H1 (cell line): ENCODE results near the gene SNX20. TPM values are rescaled to one million over a fixed set of nuclear protein-coding genes. Genes with fewer than 3 reads are reported as not detected.

Source experiments
- CTCF ChIA-PET: fragments of 300-600 bp; sonication (Branson Sonifier 250); formaldehyde crosslinking; loops from one replicate; lab custom pipeline; 2021; ENCODE audit not compliant: partially characterized antibody; lab: Charles Lee
- POLR2A ChIA-PET: fragments of 300-600 bp; sonication (Branson Sonifier 250); formaldehyde crosslinking; loops from one replicate; lab custom pipeline; 2021; ENCODE audit warnings: inconsistent platforms; ENCODE audit not compliant: partially characterized antibody; lab: Charles Lee
- DNase-seq, 2 experiments: peaks; one replicate each; pipeline versions ENCODE4 v3.0.0 to v3.0.0-alpha.2; 2010 to 2022; ENCODE audit warnings: low spot score in 2 of 2, low read depth in 1 of 2, mixed read lengths in 1 of 2
- FAIRE-seq: peaks from 2 replicates; lab custom pipeline; 2011; peaks lifted over from hg19 to GRCh38; lab: Jason Lieb, UNC
- H2AFZ ChIP-seq: 2 replicates; pipeline ENCODE4 v1.8.1; 2012; ENCODE audit warnings: low read length, inconsistent platforms
- H2AK5ac ChIP-seq: 2 replicates; pipeline ENCODE4 v1.6.1; 2013; ENCODE audit warnings: low read depth, low read length
- H2BK120ac ChIP-seq: replicated peaks from 2 replicates; pipeline ENCODE3; 2013; ENCODE audit warnings: low read depth, low read length, inconsistent platforms
- H2BK12ac ChIP-seq: 2 replicates; pipeline ENCODE4 v1.6.1; 2013; ENCODE audit warnings: low read depth, low read length
- H2BK15ac ChIP-seq: 2 replicates; pipeline ENCODE4 v1.6.1; 2013; ENCODE audit warnings: low read length
- H2BK20ac ChIP-seq: 2 replicates; pipeline ENCODE4 v1.6.1; 2013; ENCODE audit warnings: low read length
- H2BK5ac ChIP-seq: 2 replicates; pipeline ENCODE4 v1.6.1; 2013; ENCODE audit warnings: low read depth, low read length
- H3K14ac ChIP-seq: 2 replicates; pipeline ENCODE4 v1.6.1; 2013; ENCODE audit warnings: inconsistent platforms; ENCODE audit not compliant: insufficient read length
- H3K18ac ChIP-seq: 2 replicates; pipeline ENCODE4 v1.6.1; 2013; ENCODE audit warnings: low read length; ENCODE audit errors: extremely low read depth
- H3K23ac ChIP-seq: 2 replicates; pipeline ENCODE4 v1.6.1; 2013; ENCODE audit warnings: inconsistent platforms; ENCODE audit not compliant: insufficient read length
- H3K23me2 ChIP-seq: 2 replicates; pipeline ENCODE4 v1.6.1; 2013; ENCODE audit warnings: low read depth, low read length
- H3K27ac ChIP-seq: 2 replicates; pipeline ENCODE4 v1.6.1; 2011; ENCODE audit warnings: low read depth, low read length, inconsistent platforms
- H3K27me3 ChIP-seq, 4 experiments: replicated peaks in 1 of 4; 1 replicate in 1 of 4; 2 replicates in 3 of 4; pipeline versions ENCODE4 v1.6.1 to v1.8.1; 2011 to 2013; ENCODE audit warnings: low read length in 3 of 4, mild to moderate bottlenecking in 3 of 4, inconsistent platforms in 2 of 4, mixed read lengths in 2 of 4, moderate library complexity in 1 of 4; ENCODE audit not compliant: control insufficient read depth in 3 of 4, insufficient read depth in 3 of 4; ENCODE audit errors: extremely low read depth in 1 of 4
- H3K36me3 ChIP-seq, 4 experiments: 2 replicates each; pipeline versions ENCODE4 v1.6.1 to v1.8.1; 2011 to 2013; ENCODE audit warnings: mild to moderate bottlenecking in 4 of 4, low read length in 3 of 4, moderate library complexity in 2 of 4, control low read depth in 1 of 4, inconsistent platforms in 1 of 4; ENCODE audit not compliant: insufficient read depth in 4 of 4, control insufficient read depth in 2 of 4
- H3K4ac ChIP-seq: replicated peaks from 2 replicates; pipeline ENCODE3; 2013; ENCODE audit warnings: low read length, low read depth, mixed read lengths, inconsistent platforms; ENCODE audit not compliant: insufficient read length
- H3K4me1 ChIP-seq, 4 experiments: replicated peaks in 1 of 4; 1 replicate in 1 of 4; 2 replicates in 3 of 4; pipeline versions ENCODE4 v1.6.1 to v1.8.1; 2011 to 2013; ENCODE audit warnings: low read length in 3 of 4, inconsistent platforms in 2 of 4, mixed read lengths in 1 of 4; ENCODE audit not compliant: insufficient read depth in 4 of 4, control insufficient read depth in 3 of 4
- H3K4me2 ChIP-seq, 2 experiments: 2 replicates each; pipeline versions ENCODE4 v1.6.1 to v1.8.1; 2011 to 2013; ENCODE audit warnings: low read depth in 2 of 2, low read length in 2 of 2, control low read depth in 1 of 2, inconsistent platforms in 1 of 2, mild to moderate bottlenecking in 1 of 2; ENCODE audit not compliant: insufficient read depth in 1 of 2
- H3K4me3 ChIP-seq, 4 experiments: fragments of 200-600, 300-600 bp in 1 of 4; sonication (generic), shearing (Covaris generic), sonication (Bioruptor Twin) in 1 of 4; 2 replicates each; pipeline versions ENCODE4 v1.5.1 to v1.8.1; 2011 to 2016; ENCODE audit warnings: low read length in 4 of 4, low read depth in 3 of 4, control low read depth in 2 of 4, inconsistent platforms in 2 of 4, mild to moderate bottlenecking in 2 of 4, mixed read lengths in 1 of 4, moderate library complexity in 1 of 4; ENCODE audit not compliant: insufficient read depth in 2 of 4; ENCODE audit errors: extremely low read depth in 1 of 4
- H3K56ac ChIP-seq: replicated peaks from 2 replicates; pipeline ENCODE3; 2013; ENCODE audit warnings: low read depth, mild to moderate bottlenecking, mixed read lengths, low read length, inconsistent platforms; ENCODE audit not compliant: insufficient read length
- H3K79me1 ChIP-seq: 2 replicates; pipeline ENCODE4 v1.6.1; 2013; ENCODE audit warnings: low read depth, low read length, control low read depth
- H3K79me2 ChIP-seq, 2 experiments: 2 replicates each; pipeline versions ENCODE4 v1.6.1 to v1.8.1; 2012 to 2013; ENCODE audit warnings: low read length in 2 of 2, mild to moderate bottlenecking in 2 of 2, inconsistent platforms in 1 of 2; ENCODE audit not compliant: insufficient read depth in 2 of 2, control insufficient read depth in 1 of 2
- H3K9ac ChIP-seq, 4 experiments: replicated peaks in 1 of 4; 1 replicate in 1 of 4; 2 replicates in 3 of 4; pipeline versions ENCODE4 v1.6.1 to v1.8.1; 2011 to 2013; ENCODE audit warnings: low read depth in 3 of 4, low read length in 3 of 4, control low read depth in 2 of 4, mild to moderate bottlenecking in 2 of 4, moderate library complexity in 2 of 4, inconsistent platforms in 1 of 4; ENCODE audit errors: extremely low read depth in 1 of 4
- H3K9me3 ChIP-seq, 2 experiments: 2 replicates each; pipeline versions ENCODE4 v1.6.1 to v1.8.1; 2012 to 2013; ENCODE audit warnings: mild to moderate bottlenecking in 2 of 2, moderate library complexity in 2 of 2, control low read depth in 1 of 2, inconsistent platforms in 1 of 2, low read depth in 1 of 2, low read length in 1 of 2, mixed read lengths in 1 of 2; ENCODE audit not compliant: insufficient read depth in 2 of 2
- H4K20me1 ChIP-seq, 2 experiments: replicated peaks in 1 of 2; 2 replicates each; pipeline versions ENCODE3 to v1.8.1; 2011 to 2013; ENCODE audit warnings: inconsistent platforms in 2 of 2, low read length in 2 of 2, mild to moderate bottlenecking in 1 of 2; ENCODE audit not compliant: insufficient read depth in 2 of 2, control insufficient read depth in 1 of 2
- H4K5ac ChIP-seq: 2 replicates; pipeline ENCODE4 v1.6.1; 2013; ENCODE audit warnings: low read length, low read depth, mixed read lengths, inconsistent platforms; ENCODE audit not compliant: insufficient read length
- H4K8ac ChIP-seq: 2 replicates; pipeline ENCODE4 v1.8.0; 2013; ENCODE audit warnings: mild to moderate bottlenecking, moderate library complexity, low read length, inconsistent platforms; ENCODE audit not compliant: insufficient read depth; ENCODE audit errors: extremely low read depth
- H4K91ac ChIP-seq: replicated peaks from 2 replicates; pipeline ENCODE3; 2013; ENCODE audit warnings: low read length, mixed read lengths, inconsistent platforms; ENCODE audit not compliant: insufficient read length
- RNF2 ChIP-seq: fragments of 200-900, 300-1000 bp; sonication (generic); IDR thresholded peaks from 2 replicates; pipeline ENCODE4 v1.7.1; 2016; ENCODE audit warnings: borderline replicate concordance, low read depth, mild to moderate bottlenecking, antibody characterized with exemption, low read length; ENCODE audit not compliant: poor library complexity, severe bottlenecking; ENCODE audit errors: missing control alignments
- WGBS, 2 experiments: shearing (Covaris generic) in 1 of 2; methylation state at CpG; one replicate each; pipeline versions ENCODE4 v1.1.6 to v1.1.7; 2013 to 2015; ENCODE audit warnings: low lambda C conversion rate in 2 of 2, mixed read lengths in 2 of 2, inconsistent platforms in 1 of 2, low coverage in 1 of 2, missing lambda C conversion rate in 1 of 2; ENCODE audit not compliant: insufficient replicate concordance in 2 of 2, insufficient coverage in 1 of 2, insufficient read length in 1 of 2; ENCODE audit errors: extremely low coverage in 1 of 2, missing lambda C conversion rate in 1 of 2; 5-methylcytosine and 5-hydroxymethylcytosine counted together
- polyA plus RNA-seq, 7 experiments: library from polyadenylated mRNA; depleted of rRNA in 3 of 7; stranded (reverse) in 5 of 7; unstranded in 2 of 7; fragments of >200 nt in 5 of 7; fragments of 200-250 nt in 2 of 7; gene quantifications; 1 replicate in 5 of 7; 2 replicates in 1 of 7; 4 replicates in 1 of 7; pipeline versions ENCODE4 v1.2.1 to v1.2.3, GENCODE V29; 2011 to 2013; ENCODE audit warnings: missing spikeins in 2 of 7, mixed read lengths in 2 of 7
- total RNA-seq: library from RNA; stranded (reverse); fragmentation: NEBNext Ultra II Directional; extraction: Animal tissue kit (Norgen Biotek cat#: 25700); gene quantifications from 2 replicates; pipeline ENCODE4 v1.2.1, GENCODE V29; 2021

Gene SNX20
- total and polyA plus RNA-seq, 2 of the 8 experiments (the other 6 are each of a cell fraction or from before 2014, with no cell fraction given): not detected

DNA sequence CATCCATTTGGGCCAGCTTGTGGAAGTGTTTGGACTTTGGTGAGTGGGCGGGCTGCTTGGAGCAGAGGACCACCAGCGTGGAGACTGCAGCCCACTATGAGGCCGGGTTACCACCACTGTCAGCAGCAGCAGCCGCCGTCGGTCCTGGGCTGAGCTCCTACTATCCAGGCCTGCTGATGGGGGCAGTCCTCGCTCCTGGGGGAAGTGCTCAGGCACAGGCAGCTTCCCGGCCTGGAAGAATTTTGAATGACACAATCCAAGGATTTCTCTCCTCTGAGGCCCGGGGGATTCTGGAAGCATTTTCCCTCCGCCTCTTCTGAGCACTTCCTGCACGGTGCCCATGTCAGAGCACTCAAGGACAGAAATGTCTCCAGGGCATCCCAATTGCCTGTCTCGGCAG lies 7.0 kb upstream of the SNX20 start:
- no peak overlapping the region for H3K23ac ChIP-seq
- ChIA-PET CTCF (interaction anchor here (1.0 to 5.3 kb wide), 6 partner anchors 11 to 118 kb away, joined by 3 to 34 read pairs (median 18); no protein-coding TSS in a partner anchor), POLR2A (no interaction called here)
- no peak overlapping the region for H3K56ac ChIP-seq
- no peak for TF ChIP-seq RNF2
- no peaks in the 10 kb centered on the region for H3K36me3 ChIP-seq
- H3K9ac ChIP-seq: no peak overlapping the region
- H2AK5ac ChIP-seq: no peak overlapping the region
- H3K27ac ChIP-seq: no peak overlapping the region
- H4K20me1 ChIP-seq: peaks cover 0 to 7% of the 10 kb centered on the region in 2 experiments
- H3K27me3 ChIP-seq: peaks cover 0 to 9% (median 8%) of the 10 kb centered on the region in 4 experiments; a peak in 6 of 7 replicates
- H3K4me3 ChIP-seq: no peak overlapping the region
- H3K4ac ChIP-seq: no peak overlapping the region
- WGBS, 2 experiments: 76% methylated on average over 12 of the region's 12 CpGs; no CpG with 5 or more reads in 1 of the 2 experiments
- no peak overlapping the region for H2BK120ac ChIP-seq
- no peak overlapping the region; the same call in 1 of the 2 replicates for H2BK20ac ChIP-seq
- DNase-seq (no peak), FAIRE-seq (no peak)
- no peak overlapping the region for H4K91ac ChIP-seq
- no peaks in the 10 kb centered on the region for H3K9me3 ChIP-seq
- H2BK15ac ChIP-seq: no peak overlapping the region
- H4K8ac ChIP-seq: no peak overlapping the region
- H2AFZ ChIP-seq: no peak overlapping the region
- no peak overlapping the region for H3K4me2 ChIP-seq
- peaks cover 10% of the 10 kb centered on the region for H3K23me2 ChIP-seq
- H3K18ac ChIP-seq: no peak overlapping the region
- no peak overlapping the region for H2BK5ac ChIP-seq
- H3K14ac ChIP-seq: no peak overlapping the region
- H3K4me1 ChIP-seq: peaks cover 0 to under 1% (median 0%) of the 10 kb centered on the region in 4 experiments; a peak in 1 of 7 replicates
- H2BK12ac ChIP-seq: no peak overlapping the region
- H3K79me2 ChIP-seq: no peaks in the 10 kb centered on the region
- H3K79me1 ChIP-seq: no peaks in the 10 kb centered on the region
- no peak overlapping the region for H4K5ac ChIP-seq
